Activated CD8-positive, alpha-beta memory T cell treated with anti-CD3 and anti-CD28 coated beads, Interleukin-2, amount 50 U/mL, for 24 hours (primary cell): ENCODE measurements around the gene PPP2R2C.

Experiments
- DNase-seq: peaks from one replicate; pipeline ENCODE4 v3.0.0-alpha.2; 2020; ENCODE audit errors: extremely low read depth

The PPP2R2C gene

DNA sequence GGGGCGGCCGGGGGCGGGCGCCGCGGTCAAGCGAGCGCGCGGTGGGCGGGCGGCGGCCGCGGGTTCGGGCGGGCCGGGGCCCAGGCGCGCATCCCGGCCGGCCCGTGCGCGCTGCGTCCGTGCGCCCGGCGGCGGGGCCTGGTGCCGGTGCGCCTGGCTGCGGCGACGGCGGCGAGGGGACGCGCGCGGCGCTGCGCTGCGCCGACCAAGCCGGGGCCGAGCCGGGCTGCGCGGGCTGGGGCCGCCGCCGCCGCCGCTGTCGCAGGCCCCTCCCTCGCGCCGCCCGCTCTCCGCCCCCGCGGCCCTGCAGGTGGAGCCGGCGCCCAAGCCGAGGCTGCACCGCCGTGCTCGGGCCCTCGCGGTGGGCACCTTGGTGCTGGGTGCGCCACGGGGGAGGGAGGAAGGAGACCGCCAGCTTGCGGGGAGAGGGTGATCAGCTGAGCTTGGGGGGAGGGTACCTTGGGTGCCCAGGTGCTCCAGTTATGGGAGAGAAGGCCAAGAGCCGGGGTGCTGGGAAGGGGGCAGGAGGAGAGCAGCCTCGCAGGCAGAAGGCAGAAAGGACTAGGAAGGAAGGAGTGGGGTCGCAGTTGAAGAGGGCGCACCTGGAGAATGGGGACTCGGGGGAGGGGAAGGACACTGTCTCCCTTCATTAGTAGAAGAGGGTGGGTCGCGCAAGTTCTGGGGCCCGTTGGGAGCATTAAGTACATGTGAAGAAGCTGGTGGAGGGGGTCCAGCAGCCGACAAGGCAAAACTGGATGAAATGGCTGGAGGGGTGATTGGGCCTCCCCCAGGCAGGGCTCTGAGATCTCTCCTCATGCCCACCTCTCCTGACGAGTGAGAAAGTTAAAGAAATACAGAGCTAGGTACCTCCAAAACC, at the start of gene PPP2R2C:
Gene PPP2R2C (minus strand): TSS at position 228 of the 877 bp plus-strand sequence. CDS start 385 bp downstream, outside the sequence.
- DNase-seq, result no peak

DNA sequence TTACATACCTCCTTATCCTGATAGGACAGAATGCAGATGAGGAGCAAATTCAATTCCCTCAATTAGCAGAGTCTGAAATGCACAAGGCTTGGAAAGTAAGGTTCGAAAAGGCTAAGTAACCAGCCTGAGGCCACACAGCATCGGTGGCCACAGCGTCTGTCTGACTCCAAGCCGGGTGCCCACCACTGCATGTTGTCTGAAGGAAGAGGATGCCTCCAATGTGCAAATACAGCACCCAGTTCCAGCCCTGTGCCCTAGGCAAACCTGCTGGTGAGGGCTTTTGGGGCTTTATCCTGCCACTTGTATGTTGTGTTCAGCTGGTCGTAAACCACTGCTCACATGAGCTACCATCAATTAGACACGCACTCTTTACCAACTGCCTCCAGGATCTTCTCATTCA, 48.6 kb upstream of the PPP2R2C start:
- DNase-seq, result no peak

DNA sequence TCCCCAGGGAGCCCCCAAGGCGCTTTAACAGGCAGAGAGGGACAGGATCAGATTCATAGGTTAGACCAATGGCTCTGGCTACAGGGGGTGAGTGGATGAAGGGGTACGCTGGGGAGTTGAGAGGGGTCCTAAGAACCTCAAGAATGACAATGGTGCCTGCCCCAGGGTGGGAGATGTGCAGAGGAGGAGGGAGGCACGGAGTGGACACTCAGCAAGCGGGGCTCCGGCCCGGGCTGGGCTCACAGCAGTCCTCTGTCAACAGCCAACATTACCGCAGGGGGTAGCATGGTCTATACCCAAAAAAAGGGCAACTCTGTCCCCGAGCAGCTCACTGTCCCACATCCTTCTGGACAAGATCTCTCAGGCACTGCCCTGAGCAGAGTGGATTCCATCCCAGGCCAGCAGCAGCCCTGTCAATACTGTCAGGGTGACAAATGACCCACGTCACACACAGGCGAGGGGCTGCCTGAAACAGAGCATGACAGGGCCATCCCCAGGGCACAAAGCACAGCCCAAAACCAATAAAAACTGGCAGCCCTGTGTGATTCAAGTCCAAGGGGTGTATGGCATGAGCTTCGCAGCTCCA, 47.7 kb upstream of the PPP2R2C start:
- DNase-seq, result no peak

GRCh38 chr4:6517171-6517570, 44.8 kb upstream of the PPP2R2C start:
- no peak for DNase-seq

- DNase-seq, result no peak
Observed at GRCh38 chr4:6516762-6517161, 44.3 kb upstream of the PPP2R2C start.

DNA sequence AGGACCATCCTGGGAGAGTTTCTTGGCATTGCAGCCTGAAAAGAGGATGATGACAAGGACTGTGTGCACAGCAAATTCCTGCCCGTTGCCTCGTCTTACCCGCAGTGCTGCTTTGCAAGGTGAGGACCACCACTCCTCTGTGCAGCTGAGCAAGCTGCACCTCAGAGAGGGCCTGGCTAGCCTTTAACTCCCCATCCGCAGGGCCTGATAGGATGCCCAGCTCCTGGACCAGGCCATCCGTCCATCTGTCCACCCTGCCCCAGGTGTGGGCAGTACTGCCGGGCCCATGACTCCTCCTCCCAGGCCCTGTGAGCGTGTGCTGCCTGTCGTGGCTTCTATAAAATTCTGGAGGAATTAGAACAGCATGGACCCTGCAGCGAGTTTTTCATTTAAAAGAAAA, 43.9 kb upstream of the PPP2R2C start:
- DNase-seq, result no peak

- DNase-seq, result no peak
Observed at GRCh38 chr4:6513678-6514077, 41.3 kb upstream of the PPP2R2C start.

- no peak for DNase-seq
Observed at GRCh38 chr4:6509587-6509986, 37.2 kb upstream of the PPP2R2C start.

DNA sequence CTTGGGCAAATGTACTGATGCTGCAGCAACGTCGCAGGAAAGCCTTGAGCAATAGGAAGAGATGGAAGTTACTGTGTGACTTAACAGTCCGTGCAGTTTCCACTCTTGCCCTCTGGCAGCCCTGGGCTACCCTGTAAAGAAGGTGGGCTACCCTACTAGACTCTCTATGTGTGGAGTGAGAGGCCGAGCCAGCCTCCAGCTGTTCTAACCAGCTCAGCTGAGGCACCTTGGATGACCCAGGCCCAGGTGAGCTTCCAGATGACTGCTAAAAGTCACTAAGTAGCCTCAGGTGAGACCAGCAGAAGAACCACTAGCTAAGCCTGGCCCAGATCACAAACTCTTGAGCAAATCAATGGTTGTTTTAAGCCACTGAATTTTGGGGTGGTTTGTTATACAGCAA, 34.9 kb upstream of the PPP2R2C start:
- DNase-seq, result no peak

- no peak for DNase-seq
Observed at GRCh38 chr4:6506616-6507140, 34.3 kb upstream of the PPP2R2C start.

- no peak for DNase-seq
Observed at GRCh38 chr4:6504900-6505496, 32.6 kb upstream of the PPP2R2C start.

- no peak for DNase-seq
Observed at GRCh38 chr4:6502747-6503465, 30.5 kb upstream of the PPP2R2C start.

GRCh38 chr4:6502147-6502546, 29.7 kb upstream of the PPP2R2C start:
- DNase-seq, result no peak

DNA sequence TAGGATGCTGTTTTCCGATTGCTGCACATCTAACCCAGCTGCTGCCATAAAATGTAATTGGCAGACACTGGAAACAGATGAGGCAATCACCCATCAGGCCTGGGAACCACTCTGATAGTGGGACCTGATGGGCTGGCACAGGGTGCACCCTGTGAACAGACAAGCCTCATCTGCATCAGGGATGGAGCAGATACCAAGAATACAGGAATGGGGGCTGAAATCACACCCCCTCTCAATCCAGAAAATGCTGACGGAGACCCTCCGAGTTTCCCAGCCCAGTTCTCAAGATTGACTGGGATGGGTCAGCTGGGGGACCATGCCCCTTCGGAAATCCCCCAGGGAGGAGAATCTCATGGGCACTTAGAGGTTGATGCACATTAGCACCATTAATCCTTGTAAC, 28.8 kb upstream of the PPP2R2C start:
- DNase-seq, result no peak

DNA sequence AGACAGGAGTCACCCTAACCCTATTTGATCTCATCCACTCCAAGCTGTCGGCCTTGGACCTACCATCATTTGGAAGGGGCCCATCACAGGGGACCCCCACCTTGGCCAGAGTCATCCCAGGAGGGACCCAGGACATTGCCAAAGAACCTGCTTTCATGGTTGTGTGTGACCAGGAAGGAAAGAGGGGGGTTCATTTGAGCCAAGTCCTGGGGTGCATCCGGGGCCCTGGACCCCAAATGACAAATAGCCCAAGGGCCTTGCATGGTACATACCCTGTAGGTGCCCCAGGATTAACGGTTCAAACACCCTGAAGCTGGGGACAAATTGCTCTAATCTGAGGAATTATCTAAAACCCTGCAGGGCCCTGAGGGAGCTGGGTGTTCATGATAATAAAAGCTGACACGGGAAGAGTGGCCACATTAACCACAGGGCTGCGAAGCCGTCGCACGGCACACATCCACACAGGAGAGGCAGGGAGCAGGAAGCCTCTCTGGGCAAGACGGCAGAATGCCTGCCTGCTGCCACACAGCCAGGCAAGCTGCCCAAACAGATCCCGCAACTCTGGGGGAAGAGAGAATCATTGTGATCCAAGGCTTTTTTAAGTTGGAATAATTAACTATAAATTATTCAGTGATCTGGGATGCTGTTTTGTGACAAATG, 28.2 kb upstream of the PPP2R2C start:
- no peak for DNase-seq

GRCh38 chr4:6499238-6499600, 26.8 kb upstream of the PPP2R2C start:
- DNase-seq, result no peak

DNA sequence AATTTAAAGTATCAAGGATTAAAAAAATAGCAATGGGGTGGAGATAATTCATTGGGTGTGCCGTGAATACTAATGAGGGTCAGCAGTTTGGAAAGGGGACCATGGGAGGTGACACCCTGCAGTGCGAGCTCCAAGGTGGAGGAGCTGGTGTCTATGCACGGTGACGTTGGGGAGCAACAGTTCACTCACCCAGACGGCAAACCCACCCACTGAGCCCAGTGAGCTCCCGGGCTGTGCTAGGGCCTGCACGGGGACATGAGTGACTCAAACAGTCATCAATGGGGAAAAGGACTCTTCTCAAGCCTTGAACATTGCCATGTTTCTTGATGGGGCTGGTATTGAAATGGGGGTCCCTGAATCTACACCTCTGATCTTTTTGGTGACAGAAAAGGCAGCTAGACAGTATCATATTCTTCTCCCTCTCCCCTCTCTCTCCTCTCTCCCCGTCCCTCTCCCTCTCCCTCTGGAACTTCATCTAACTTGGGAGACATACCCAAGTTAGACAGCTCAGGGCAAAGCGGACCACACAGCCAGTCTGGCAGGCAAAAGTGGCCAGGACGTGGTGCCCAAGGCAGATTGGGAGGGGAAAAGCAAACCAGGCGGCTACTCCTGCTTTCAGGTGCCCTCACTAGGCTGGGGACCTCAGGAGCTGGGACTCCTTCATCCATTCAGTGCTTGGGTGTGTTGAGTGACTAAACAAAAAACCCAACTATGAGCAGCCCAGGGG, 26.3 kb upstream of the PPP2R2C start:
- DNase-seq, result no peak

DNA sequence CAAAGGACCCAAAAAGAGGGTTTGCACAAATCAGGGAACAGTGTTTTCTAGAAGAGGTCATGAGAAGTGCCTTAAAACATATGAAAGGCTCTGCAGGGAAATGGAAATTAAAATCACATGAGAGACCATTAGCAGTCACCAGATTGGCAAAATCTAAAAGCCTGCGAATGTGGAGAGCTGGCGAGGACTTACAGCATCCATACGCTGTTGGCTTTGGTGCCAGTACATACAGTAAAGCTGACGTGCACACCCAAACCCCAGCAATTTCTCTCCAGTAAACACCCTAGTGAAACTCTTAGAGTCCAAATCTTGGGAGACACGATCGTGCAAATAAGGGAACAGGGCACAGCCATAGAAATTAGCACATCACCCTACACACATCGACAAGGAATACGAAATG, 25.4 kb upstream of the PPP2R2C start:
- no peak for DNase-seq

DNA sequence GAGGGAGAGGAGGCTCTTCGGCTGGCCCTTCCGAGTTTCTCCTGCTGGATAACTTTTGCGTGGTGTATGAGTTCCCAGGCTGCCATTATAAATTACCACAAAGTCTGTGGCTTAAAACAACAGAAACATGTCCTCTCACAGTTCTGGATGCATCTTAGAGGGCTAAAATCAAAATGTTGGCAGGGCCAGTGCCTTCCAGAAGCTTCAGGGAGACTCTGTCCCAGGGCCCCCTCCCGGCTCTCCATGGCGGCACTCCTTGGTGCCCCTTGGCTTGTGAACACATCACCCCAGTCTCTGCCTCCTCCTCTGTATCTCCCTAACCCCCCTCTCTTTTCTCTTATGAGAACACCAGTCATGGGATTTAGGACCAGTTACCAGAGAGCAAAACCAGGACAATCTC, 23.3 kb upstream of the PPP2R2C start:
- DNase-seq, result no peak

- no peak for DNase-seq
Observed at GRCh38 chr4:6495296-6495590, 22.8 kb upstream of the PPP2R2C start.
